ENCODE measurements around the gene RPF1.
"Not testable (repeated sequence)": the region's sequence is repeated elsewhere in the genome, so short reads cannot be mapped to it uniquely, and the experiment has no call there.

RPF1 gene

GRCh38 chr1:84436876-84437655 is 42.0 kb upstream of the RPF1 start:
- no peak overlapping the region for H3K4me3 ChIP-seq (ENCODE audit: low read depth, low read length)
- no peak for DNase-seq (ENCODE audit: low read depth)

GRCh38 chr1:84442256-84442655 is 36.8 kb upstream of the RPF1 start:
- DNase-seq (ENCODE audit: low read depth): peak; percentile 70
- TF ChIP-seq, protein P1, sequence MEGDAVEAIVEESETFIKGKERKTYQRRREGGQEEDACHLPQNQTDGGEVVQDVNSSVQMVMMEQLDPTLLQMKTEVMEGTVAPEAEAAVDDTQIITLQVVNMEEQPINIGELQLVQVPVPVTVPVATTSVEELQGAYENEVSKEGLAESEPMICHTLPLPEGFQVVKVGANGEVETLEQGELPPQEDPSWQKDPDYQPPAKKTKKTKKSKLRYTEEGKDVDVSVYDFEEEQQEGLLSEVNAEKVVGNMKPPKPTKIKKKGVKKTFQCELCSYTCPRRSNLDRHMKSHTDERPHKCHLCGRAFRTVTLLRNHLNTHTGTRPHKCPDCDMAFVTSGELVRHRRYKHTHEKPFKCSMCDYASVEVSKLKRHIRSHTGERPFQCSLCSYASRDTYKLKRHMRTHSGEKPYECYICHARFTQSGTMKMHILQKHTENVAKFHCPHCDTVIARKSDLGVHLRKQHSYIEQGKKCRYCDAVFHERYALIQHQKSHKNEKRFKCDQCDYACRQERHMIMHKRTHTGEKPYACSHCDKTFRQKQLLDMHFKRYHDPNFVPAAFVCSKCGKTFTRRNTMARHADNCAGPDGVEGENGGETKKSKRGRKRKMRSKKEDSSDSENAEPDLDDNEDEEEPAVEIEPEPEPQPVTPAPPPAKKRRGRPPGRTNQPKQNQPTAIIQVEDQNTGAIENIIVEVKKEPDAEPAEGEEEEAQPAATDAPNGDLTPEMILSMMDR (IDR thresholded peaks at IDR 0.05; ENCODE audit: low read depth, low read length, missing control alignments): peak; percentile 43
- H3K4me3 ChIP-seq (ENCODE audit: low read depth, low read length): no peak overlapping the region

More at GRCh38 chr1:84436876-84437655, 42.0 kb upstream of the RPF1 start:
- TF ChIP-seq, protein P1 (IDR thresholded peaks at IDR 0.05; ENCODE audit: low read depth, low read length, missing control alignments): no peak

GRCh38 chr1:84442747-84443646 is 36.1 kb upstream of the RPF1 start:
- not testable (repeated sequence) for H3K4me3 ChIP-seq (ENCODE audit: low read depth, low read length); DNase-seq (ENCODE audit: low read depth)

DNA sequence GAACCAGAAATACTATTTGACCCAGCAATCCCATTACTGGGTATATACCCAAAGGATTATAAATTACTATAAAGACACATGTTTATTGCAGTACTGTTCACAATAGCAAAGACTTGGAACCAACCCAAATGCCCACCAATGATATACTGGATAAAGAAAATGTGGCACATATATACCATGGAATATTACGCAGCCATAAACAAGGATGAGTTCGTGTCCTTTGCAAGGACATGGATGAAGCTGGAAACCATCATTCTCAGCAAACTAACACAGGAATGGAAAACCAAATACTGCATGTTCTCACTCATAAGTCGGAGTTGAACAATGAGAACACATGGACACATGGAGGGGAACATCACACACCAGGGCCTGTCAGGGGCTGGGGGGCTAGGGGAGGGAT is 30.4 kb upstream of the RPF1 start:
- H3K4me3 ChIP-seq (ENCODE audit: low read depth, low read length); DNase-seq (ENCODE audit: low read depth): not testable (repeated sequence)

DNA sequence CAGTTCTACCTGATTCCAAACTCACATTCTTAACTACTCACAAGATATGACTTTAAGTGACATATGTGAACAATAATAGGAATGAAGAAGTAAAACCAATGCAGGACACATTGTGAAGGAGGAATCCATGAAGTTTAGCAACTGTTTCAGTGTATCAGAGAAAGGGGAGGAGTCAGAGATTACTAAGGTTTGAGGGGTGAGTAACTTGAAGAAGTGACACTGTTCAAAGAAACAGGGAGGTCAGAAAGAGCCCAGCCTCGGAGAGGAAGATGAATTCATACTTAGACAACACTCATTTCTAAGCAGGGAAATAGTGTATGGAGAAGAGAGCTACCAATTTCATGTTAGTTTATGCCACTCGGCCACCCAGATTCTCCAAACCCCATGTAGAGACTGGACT is 28.2 kb upstream of the RPF1 start:
- TF ChIP-seq, protein P1 (IDR thresholded peaks at IDR 0.05; ENCODE audit: low read depth, low read length, missing control alignments): no peak
- no peak for DNase-seq (ENCODE audit: low read depth)
- H3K4me3 ChIP-seq (ENCODE audit: low read depth, low read length): no peak overlapping the region

GRCh38 chr1:84452436-84452835 is 26.6 kb upstream of the RPF1 start:
- no peak for DNase-seq (ENCODE audit: low read depth)
- TF ChIP-seq, protein P1 (IDR thresholded peaks at IDR 0.05; ENCODE audit: low read depth, low read length, missing control alignments): no peak
- no peak overlapping the region for H3K4me3 ChIP-seq (ENCODE audit: low read depth, low read length)

DNA sequence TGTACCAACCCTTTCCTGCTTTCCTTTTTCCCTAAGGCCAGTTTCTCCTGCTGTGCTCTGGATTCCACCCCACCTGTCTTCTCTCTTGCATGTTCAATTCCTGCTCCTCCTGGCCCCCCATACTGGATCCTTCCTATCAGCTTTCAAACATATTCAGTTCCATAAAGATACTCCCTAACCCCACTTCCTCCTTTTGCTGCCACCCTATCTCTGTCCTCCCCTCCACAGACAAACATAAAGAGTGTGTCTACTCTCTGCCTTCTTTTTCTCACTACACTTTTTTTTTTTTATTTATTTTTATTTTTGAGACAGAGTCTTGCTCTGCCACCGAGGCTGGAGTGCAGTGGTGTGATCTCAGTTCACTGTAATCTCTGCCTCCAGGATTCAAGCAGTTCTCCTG is 16.9 kb upstream of the RPF1 start:
- no peak for DNase-seq (ENCODE audit: low read depth)
- TF ChIP-seq, protein P1 (IDR thresholded peaks at IDR 0.05; ENCODE audit: low read depth, low read length, missing control alignments): no peak
- no peak overlapping the region for H3K4me3 ChIP-seq (ENCODE audit: low read depth, low read length)
